GM18868 (cell line): ENCODE results near the gene PLEKHA1.

Experiments used
- ATAC-seq: cut with Tn5 transposase; IDR thresholded peaks from one replicate; pipeline ENCODE4 v1.9.1; 2021; ENCODE audit warnings: mild to moderate bottlenecking, moderate library complexity; ENCODE audit not compliant: unreplicated experiment

Gene PLEKHA1

GRCh38 chr10:122374237-122374858 lies at the start of gene PLEKHA1:
TSS of gene PLEKHA1 (plus strand) at chr10:122374708. CDS start at chr10:122393201, 18,493 bp downstream.
- peak; percentile 87 for ATAC-seq

- no peak for ATAC-seq
Observed at GRCh38 chr10:122325235-122325634, 49.3 kb upstream of the PLEKHA1 start.

GRCh38 chr10:122326385-122326784 lies 48.1 kb upstream of the PLEKHA1 start:
- ATAC-seq: peak; percentile 85

GRCh38 chr10:122326806-122327205 lies 47.7 kb upstream of the PLEKHA1 start:
- no peak for ATAC-seq

- ATAC-seq: no peak
Observed at GRCh38 chr10:122327237-122328206, 47.0 kb upstream of the PLEKHA1 start.

- ATAC-seq: peak; percentile 47
Observed at GRCh38 chr10:122328676-122329075, 45.8 kb upstream of the PLEKHA1 start.

GRCh38 chr10:122329416-122329815 lies 45.1 kb upstream of the PLEKHA1 start:
- ATAC-seq: no peak

GRCh38 chr10:122331100-122331499 lies 43.4 kb upstream of the PLEKHA1 start:
- ATAC-seq: no peak

GRCh38 chr10:122331615-122332446 lies 42.7 kb upstream of the PLEKHA1 start:
- no peak for ATAC-seq

GRCh38 chr10:122333037-122333436 lies 41.5 kb upstream of the PLEKHA1 start:
- peak; percentile 78 for ATAC-seq

GRCh38 chr10:122336332-122336731 lies 38.2 kb upstream of the PLEKHA1 start:
- ATAC-seq: peak; percentile 62

GRCh38 chr10:122336961-122337360 lies 37.5 kb upstream of the PLEKHA1 start:
- no peak for ATAC-seq

GRCh38 chr10:122338609-122339441 lies 35.7 kb upstream of the PLEKHA1 start:
- no peak for ATAC-seq

GRCh38 chr10:122341141-122341810 lies 33.2 kb upstream of the PLEKHA1 start:
- no peak for ATAC-seq

GRCh38 chr10:122342293-122343134 lies 32.0 kb upstream of the PLEKHA1 start:
- ATAC-seq: no peak

- ATAC-seq: no peak
Observed at GRCh38 chr10:122343135-122343800, 31.2 kb upstream of the PLEKHA1 start.

GRCh38 chr10:122343936-122344335 lies 30.6 kb upstream of the PLEKHA1 start:
- no peak for ATAC-seq

GRCh38 chr10:122344741-122345258 lies 29.7 kb upstream of the PLEKHA1 start:
- no peak for ATAC-seq
